Neural cell (in vitro differentiated cells): Measurements from ENCODE around the gene AHRR.

ENCODE experiments used
- EP300 ChIP-seq: fragments of 450-650 bp; conservative IDR thresholded peaks from 2 replicates; pipeline ENCODE4 v1.6.1; 2014; ENCODE audit warnings: antibody characterized with exemption, mild to moderate bottlenecking, moderate library complexity; ENCODE audit not compliant: poor library complexity, severe bottlenecking
- EZH2 ChIP-seq: fragments of 200-600, 300-800 bp; shearing (Covaris generic), sonication (generic); IDR thresholded peaks from 2 replicates; pipeline ENCODE4 v1.6.1; 2014; ENCODE audit warnings: antibody characterized with exemption, low read length, borderline replicate concordance, mild to moderate bottlenecking; ENCODE audit not compliant: insufficient read depth, poor library complexity, severe bottlenecking
- POLR2AphosphoS5 ChIP-seq: IDR thresholded peaks from 2 replicates; pipeline ENCODE4 v1.6.1; 2012
- RAD21 ChIP-seq: fragments of 450-650 bp; conservative IDR thresholded peaks from 2 replicates; pipeline ENCODE4 v1.6.1; 2014; ENCODE audit warnings: antibody characterized with exemption, mild to moderate bottlenecking, moderate library complexity
- SMC3 ChIP-seq: fragments of 450-650 bp; conservative IDR thresholded peaks from 2 replicates; pipeline ENCODE4 v1.6.1; 2014; ENCODE audit warnings: antibody characterized with exemption, mild to moderate bottlenecking, moderate library complexity; ENCODE audit not compliant: poor library complexity
- TAF1 ChIP-seq: IDR thresholded peaks from 2 replicates; pipeline ENCODE4 v1.6.1; 2012; ENCODE audit warnings: low read depth
- TF ChIP-seq, protein P1 (sequence below): fragments of 450-650 bp; IDR thresholded peaks from 2 replicates; pipeline ENCODE4 v1.5.1; 2014; ENCODE audit warnings: antibody characterized with exemption, mild to moderate bottlenecking, moderate library complexity; ENCODE audit not compliant: poor library complexity, severe bottlenecking

- TF ChIP-seq POLR2AphosphoS5 (no peak), RAD21 (no peak), EZH2 (no peak), TAF1 (no peak), SMC3 (no peak), EP300 (no peak)
- TF ChIP-seq, protein P1, sequence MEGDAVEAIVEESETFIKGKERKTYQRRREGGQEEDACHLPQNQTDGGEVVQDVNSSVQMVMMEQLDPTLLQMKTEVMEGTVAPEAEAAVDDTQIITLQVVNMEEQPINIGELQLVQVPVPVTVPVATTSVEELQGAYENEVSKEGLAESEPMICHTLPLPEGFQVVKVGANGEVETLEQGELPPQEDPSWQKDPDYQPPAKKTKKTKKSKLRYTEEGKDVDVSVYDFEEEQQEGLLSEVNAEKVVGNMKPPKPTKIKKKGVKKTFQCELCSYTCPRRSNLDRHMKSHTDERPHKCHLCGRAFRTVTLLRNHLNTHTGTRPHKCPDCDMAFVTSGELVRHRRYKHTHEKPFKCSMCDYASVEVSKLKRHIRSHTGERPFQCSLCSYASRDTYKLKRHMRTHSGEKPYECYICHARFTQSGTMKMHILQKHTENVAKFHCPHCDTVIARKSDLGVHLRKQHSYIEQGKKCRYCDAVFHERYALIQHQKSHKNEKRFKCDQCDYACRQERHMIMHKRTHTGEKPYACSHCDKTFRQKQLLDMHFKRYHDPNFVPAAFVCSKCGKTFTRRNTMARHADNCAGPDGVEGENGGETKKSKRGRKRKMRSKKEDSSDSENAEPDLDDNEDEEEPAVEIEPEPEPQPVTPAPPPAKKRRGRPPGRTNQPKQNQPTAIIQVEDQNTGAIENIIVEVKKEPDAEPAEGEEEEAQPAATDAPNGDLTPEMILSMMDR = no peak
These were observed 142.4 kb downstream of the AHRR start for GRCh38 chr5:463952-464351.
